Measurements from ENCODE around the gene GLT8D1. TPM values are rescaled to one million over a fixed set of nuclear protein-coding genes. Genes with fewer than 3 reads are reported as not detected.

GLT8D1 gene
- total and polyA plus RNA-seq, 2 of the 13 experiments (the other 11 are each of a cell fraction or from before 2014, with no cell fraction given), result 110 to 121 TPM

- TF ChIP-seq LCORL (IDR thresholded peaks at IDR 0.05) (no peak), LCORL (CRISPR knock-in tag; IDR thresholded peaks at IDR 0.05) (peak; percentile 82), ZNF549 (CRISPR knock-in tag; IDR thresholded peaks at IDR 0.05) (no peak), ZNF451 (CRISPR knock-in tag; IDR thresholded peaks at IDR 0.05) (no peak), ZNF773 (CRISPR knock-in tag; IDR thresholded peaks at IDR 0.05; ENCODE audit: borderline replicate concordance) (no peak), TRAFD1 (CRISPR knock-in tag; IDR thresholded peaks at IDR 0.05; ENCODE audit: borderline replicate concordance) (no peak), FOXK1 (CRISPR knock-in tag; IDR thresholded peaks at IDR 0.05; ENCODE audit: borderline replicate concordance, low read depth) (peak; percentile 81), ZNF670 (CRISPR knock-in tag; IDR thresholded peaks at IDR 0.05; ENCODE audit: borderline replicate concordance) (no peak), IRF9 (CRISPR knock-in tag; IDR thresholded peaks at IDR 0.05; ENCODE audit: borderline replicate concordance) (no peak), MLX (CRISPR knock-in tag; IDR thresholded peaks at IDR 0.05) (peak; percentile 87), MZF1 (CRISPR knock-in tag; IDR thresholded peaks at IDR 0.05; ENCODE audit: borderline replicate concordance) (no peak), ZNF619 (CRISPR knock-in tag; IDR thresholded peaks at IDR 0.05) (no peak), CCDC6 (CRISPR knock-in tag; IDR thresholded peaks at IDR 0.05) (peak; percentile 28; the same call in 1 of the 2 replicates), RXRA (CRISPR knock-in tag; IDR thresholded peaks at IDR 0.05) (peak; percentile 94), ZBTB39 (CRISPR knock-in tag; IDR thresholded peaks at IDR 0.05) (peak; percentile 41; the same call in 1 of the 2 replicates), FOXK2 (IDR thresholded peaks at IDR 0.05) (no peak), ZNF335 (CRISPR knock-in tag; IDR thresholded peaks at IDR 0.05) (peak; percentile 96)
- TF ChIP-seq, protein P1, sequence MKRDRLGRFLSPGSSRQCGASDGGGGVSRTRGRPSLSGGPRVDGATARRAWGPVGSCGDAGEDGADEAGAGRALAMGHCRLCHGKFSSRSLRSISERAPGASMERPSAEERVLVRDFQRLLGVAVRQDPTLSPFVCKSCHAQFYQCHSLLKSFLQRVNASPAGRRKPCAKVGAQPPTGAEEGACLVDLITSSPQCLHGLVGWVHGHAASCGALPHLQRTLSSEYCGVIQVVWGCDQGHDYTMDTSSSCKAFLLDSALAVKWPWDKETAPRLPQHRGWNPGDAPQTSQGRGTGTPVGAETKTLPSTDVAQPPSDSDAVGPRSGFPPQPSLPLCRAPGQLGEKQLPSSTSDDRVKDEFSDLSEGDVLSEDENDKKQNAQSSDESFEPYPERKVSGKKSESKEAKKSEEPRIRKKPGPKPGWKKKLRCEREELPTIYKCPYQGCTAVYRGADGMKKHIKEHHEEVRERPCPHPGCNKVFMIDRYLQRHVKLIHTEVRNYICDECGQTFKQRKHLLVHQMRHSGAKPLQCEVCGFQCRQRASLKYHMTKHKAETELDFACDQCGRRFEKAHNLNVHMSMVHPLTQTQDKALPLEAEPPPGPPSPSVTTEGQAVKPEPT (CRISPR knock-in tag; IDR thresholded peaks at IDR 0.05; ENCODE audit: low read depth), result 0 out of 2 replicates have a peak, but pooled peaks have one; percentile 35
- TF ChIP-seq, protein P2, sequence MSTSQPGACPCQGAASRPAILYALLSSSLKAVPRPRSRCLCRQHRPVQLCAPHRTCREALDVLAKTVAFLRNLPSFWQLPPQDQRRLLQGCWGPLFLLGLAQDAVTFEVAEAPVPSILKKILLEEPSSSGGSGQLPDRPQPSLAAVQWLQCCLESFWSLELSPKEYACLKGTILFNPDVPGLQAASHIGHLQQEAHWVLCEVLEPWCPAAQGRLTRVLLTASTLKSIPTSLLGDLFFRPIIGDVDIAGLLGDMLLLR (CRISPR knock-in tag; IDR thresholded peaks at IDR 0.05), result peak; percentile 83; the same call in 1 of the 2 replicates
These were observed 767 bp downstream of the GLT8D1 start (continued) for GRCh38 chr3:52704611-52705437.

Measured in HepG2 (cell line).